Hepatocyte (in vitro differentiated cells): ENCODE measurements around the gene SLC45A2.
"Not testable (repeated sequence)": the region's sequence is repeated elsewhere in the genome, so short reads cannot be mapped to it uniquely, and the experiment has no call there.

Experiments
- CTCF ChIP-seq: fragments of 200-600 bp; sonication (generic); IDR thresholded peaks from 2 replicates; pipeline ENCODE4 v1.5.1; 2016; ENCODE audit warnings: antibody characterized with exemption, mild to moderate bottlenecking; ENCODE audit not compliant: poor library complexity
- EZH2 ChIP-seq: fragments of 200-600 bp; sonication (generic); IDR thresholded peaks from 2 replicates; pipeline ENCODE4 v1.6.1; 2016; ENCODE audit warnings: antibody characterized with exemption, mild to moderate bottlenecking, borderline replicate concordance
- EZH2phosphoT487 ChIP-seq: fragments of 200-600 bp; sonication (generic); IDR thresholded peaks from one replicate; pipeline ENCODE4 v1.6.1; 2018; ENCODE audit warnings: antibody characterized with exemption, mild to moderate bottlenecking, low read depth, moderate library complexity; ENCODE audit not compliant: unreplicated experiment, severe bottlenecking

DNA sequence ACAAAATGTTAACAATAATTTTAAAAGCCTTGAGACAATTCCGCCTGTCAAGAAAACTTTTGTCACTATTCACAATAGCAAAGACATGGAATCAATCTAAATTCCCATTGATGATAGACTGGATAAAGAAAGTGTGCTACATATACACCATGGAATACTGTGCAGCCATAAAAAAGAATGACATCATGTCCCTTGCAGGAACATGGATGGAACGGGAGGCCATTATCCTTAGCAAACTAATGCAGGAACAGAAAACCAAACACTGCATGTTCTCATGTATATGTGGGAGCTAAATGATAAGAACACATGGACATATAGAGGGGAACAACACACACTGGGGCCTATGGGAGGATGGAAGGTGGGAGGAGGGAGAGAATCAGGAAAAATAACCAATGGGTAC lies 46.1 kb upstream of the SLC45A2 start:
- TF ChIP-seq CTCF, EZH2phosphoT487, EZH2: not testable (repeated sequence)
